Mesenchymal stem cell (in vitro differentiated cells and primary cell): ENCODE measurements around the gene EEFSEC.

Experiments
- DNase-seq: peaks from one replicate; pipeline ENCODE4 v3.0.0-alpha.2; 2013
- H2AFZ ChIP-seq: one replicate; pipeline ENCODE4 v1.6.1; 2013; ENCODE audit warnings: low read depth, mild to moderate bottlenecking, control low read depth, inconsistent platforms, low read length, moderate library complexity
- H2AK5ac ChIP-seq: 2 replicates; pipeline ENCODE4 v1.6.1; 2013; ENCODE audit warnings: low read length, moderate library complexity, mild to moderate bottlenecking, inconsistent platforms; ENCODE audit not compliant: severe bottlenecking
- H2BK120ac ChIP-seq: one replicate; pipeline ENCODE4 v1.6.1; 2013; ENCODE audit warnings: low read depth, mild to moderate bottlenecking, inconsistent platforms, low read length, moderate library complexity
- H2BK12ac ChIP-seq, 2 experiments: one replicate each; pipeline ENCODE4 v1.6.1; 2013; ENCODE audit warnings: inconsistent platforms in 2 of 2, low read length in 2 of 2, mild to moderate bottlenecking in 2 of 2, moderate library complexity in 2 of 2, control low read depth in 1 of 2
- H2BK15ac ChIP-seq: one replicate; pipeline ENCODE4 v1.6.1; 2013; ENCODE audit warnings: mild to moderate bottlenecking, low read depth, inconsistent platforms; ENCODE audit not compliant: poor library complexity, severe bottlenecking
- H2BK5ac ChIP-seq: 2 replicates; pipeline ENCODE4 v1.6.1; 2013; ENCODE audit warnings: low read depth, mild to moderate bottlenecking, low read length, control low read depth, inconsistent platforms; ENCODE audit not compliant: poor library complexity, severe bottlenecking
- H3K14ac ChIP-seq, 2 experiments: one replicate each; pipeline ENCODE4 v1.6.1; 2013; ENCODE audit warnings: inconsistent platforms in 2 of 2, low read length in 2 of 2, control low read depth in 1 of 2, mild to moderate bottlenecking in 1 of 2, moderate library complexity in 1 of 2
- H3K18ac ChIP-seq, 2 experiments: one replicate each; pipeline ENCODE4 v1.6.1; 2013; ENCODE audit warnings: inconsistent platforms in 2 of 2, low read length in 2 of 2, control low read depth in 1 of 2, low read depth in 1 of 2, mild to moderate bottlenecking in 1 of 2
- H3K23ac ChIP-seq, 2 experiments: one replicate each; pipeline ENCODE4 v1.6.1; 2013; ENCODE audit warnings: inconsistent platforms in 2 of 2, low read length in 2 of 2, mild to moderate bottlenecking in 2 of 2, moderate library complexity in 2 of 2, control low read depth in 1 of 2
- H3K27ac ChIP-seq: 2 replicates; pipeline ENCODE4 v1.5.1; 2013; ENCODE audit warnings: mild to moderate bottlenecking, moderate library complexity, low read length, control low read depth, inconsistent platforms; ENCODE audit not compliant: poor library complexity, severe bottlenecking
- H3K27me3 ChIP-seq, 2 experiments: 2 replicates each; pipeline versions ENCODE4 v1.6.1 to v1.7.0; 2013; ENCODE audit warnings: low read length in 2 of 2, mild to moderate bottlenecking in 2 of 2, moderate library complexity in 2 of 2, control low read depth in 1 of 2, inconsistent platforms in 1 of 2; ENCODE audit not compliant: control insufficient read depth in 1 of 2, insufficient read depth in 1 of 2
- H3K36me3 ChIP-seq, 2 experiments: 2 replicates each; pipeline versions ENCODE4 v1.6.1 to v1.7.0; 2013; ENCODE audit warnings: low read length in 2 of 2, control low read depth in 1 of 2, inconsistent platforms in 1 of 2, low read depth in 1 of 2, mild to moderate bottlenecking in 1 of 2; ENCODE audit not compliant: insufficient read depth in 2 of 2, control insufficient read depth in 1 of 2
- H3K4ac ChIP-seq, 2 experiments: one replicate each; pipeline ENCODE4 v1.6.1; 2013; ENCODE audit warnings: inconsistent platforms in 2 of 2, low read length in 2 of 2, mild to moderate bottlenecking in 2 of 2, moderate library complexity in 2 of 2, control low read depth in 1 of 2, low read depth in 1 of 2
- H3K4me1 ChIP-seq: 2 replicates; pipeline ENCODE4 v1.6.1; 2013; ENCODE audit warnings: low read depth, low read length, control low read depth; ENCODE audit not compliant: control insufficient read depth, insufficient read depth
- H3K4me2 ChIP-seq: 2 replicates; pipeline ENCODE4 v1.6.1; 2013; ENCODE audit warnings: low read length, mild to moderate bottlenecking, inconsistent platforms; ENCODE audit not compliant: poor library complexity, severe bottlenecking
- H3K4me3 ChIP-seq, 2 experiments: 2 replicates each; pipeline versions ENCODE4 v1.5.1 to v1.7.0; 2013; ENCODE audit warnings: low read length in 2 of 2, mild to moderate bottlenecking in 2 of 2, control low read depth in 1 of 2, low read depth in 1 of 2; ENCODE audit not compliant: insufficient read depth in 1 of 2
- H3K79me1 ChIP-seq: replicated peaks from 2 replicates; pipeline ENCODE4 v1.6.1; 2013; ENCODE audit warnings: mild to moderate bottlenecking, control low read depth, low read length, inconsistent platforms; ENCODE audit not compliant: poor library complexity, severe bottlenecking
- H3K9ac ChIP-seq: 2 replicates; pipeline ENCODE4 v1.7.0; 2013; ENCODE audit warnings: mild to moderate bottlenecking, low read length, moderate library complexity
- H3K9me3 ChIP-seq: 2 replicates; pipeline ENCODE4 v1.7.0; 2013; ENCODE audit warnings: mild to moderate bottlenecking, low read length; ENCODE audit not compliant: control insufficient read depth
- H4K8ac ChIP-seq: one replicate; pipeline ENCODE4 v1.6.1; 2013; ENCODE audit warnings: inconsistent platforms, mild to moderate bottlenecking, low read length, moderate library complexity
- H4K91ac ChIP-seq: one replicate; pipeline ENCODE4 v1.6.1; 2013; ENCODE audit warnings: mild to moderate bottlenecking, low read length, inconsistent platforms
- WGBS: methylation state at CpG from one replicate; pipeline ENCODE4 v1.1.7; 2013; ENCODE audit warnings: mixed read lengths; 5-methylcytosine and 5-hydroxymethylcytosine counted together

EEFSEC gene

DNA sequence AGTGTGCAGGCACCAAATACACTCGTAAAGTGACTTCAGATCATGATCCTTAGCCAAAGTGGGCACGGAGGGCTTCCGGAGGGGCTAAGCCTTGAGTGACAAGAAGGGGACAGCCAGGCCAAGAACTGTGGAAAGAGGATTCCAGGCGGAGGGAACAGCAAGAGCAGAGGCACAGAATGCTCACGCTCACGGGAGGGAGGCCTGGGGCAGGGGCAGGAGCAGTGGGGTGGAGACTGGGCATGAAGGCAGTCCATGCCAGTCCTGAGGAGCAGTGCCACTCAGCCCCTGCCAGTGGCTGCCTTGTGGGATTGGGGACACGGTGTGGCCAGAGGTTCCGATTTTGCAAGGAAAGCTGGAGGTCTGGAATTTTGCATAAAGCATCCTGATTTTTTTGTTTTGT lies 277.4 kb downstream of the EEFSEC start:
- Histone ChIP-seq H3K79me1 (no peaks in the 10 kb centered on the region), H3K9ac (no peak overlapping the region), H3K4me3 (no peak overlapping the region), H2AFZ (no peak overlapping the region), H2BK12ac (no peak overlapping the region), H2BK120ac (no peak overlapping the region), H3K4me2 (no peak overlapping the region), H3K27ac (no peak overlapping the region), H2BK5ac (no peak overlapping the region), H2AK5ac (no peak overlapping the region), H4K91ac (no peak overlapping the region), H3K9me3 (no peaks in the 10 kb centered on the region), H4K8ac (no peak overlapping the region), H2BK15ac (no peak overlapping the region), H3K27me3 (peaks cover 86 to 90% of the 10 kb centered on the region in 2 experiments), H3K4ac (no peak overlapping the region), H3K36me3 (no peaks in the 10 kb centered on the region), H3K4me1 (peaks cover 21% of the 10 kb centered on the region), H3K18ac (no peak overlapping the region), H3K14ac (no peak overlapping the region), H3K23ac (no peak overlapping the region)
- WGBS, result 66% methylated on average over 8 of the region's 8 CpGs
- DNase-seq, result no peak

DNA sequence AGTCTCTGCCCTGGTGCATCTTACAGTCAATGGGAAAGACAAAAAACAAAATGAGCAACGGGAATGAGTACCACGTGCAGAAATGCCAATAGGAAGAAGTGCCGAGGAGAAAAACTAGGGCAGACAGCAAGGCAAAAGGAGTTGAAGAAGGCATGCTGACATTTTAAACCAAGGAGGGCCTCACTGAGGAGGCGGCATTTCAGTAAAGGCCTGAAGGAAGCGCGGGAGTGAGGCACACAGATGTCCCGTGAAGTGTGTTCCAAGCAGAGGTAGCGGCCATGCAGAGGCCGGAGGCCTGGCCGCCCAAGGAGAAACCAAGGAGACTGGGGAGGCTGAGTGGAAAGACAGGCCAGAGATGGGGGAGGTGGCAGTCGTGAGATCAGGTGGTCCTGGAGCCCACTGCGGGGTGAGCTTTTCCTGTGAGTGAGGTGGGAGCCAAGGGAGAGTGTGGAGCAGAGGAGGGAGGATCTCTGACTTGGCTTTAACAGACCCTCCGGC lies 278.6 kb downstream of the EEFSEC start:
- H4K8ac ChIP-seq, result no peak overlapping the region
- no peaks in the 10 kb centered on the region for H3K9me3 ChIP-seq
- H2BK120ac ChIP-seq, result no peak overlapping the region
- H3K4me3 ChIP-seq, result no peak overlapping the region
- no peak overlapping the region for H2BK5ac ChIP-seq
- no peak overlapping the region for H3K18ac ChIP-seq
- WGBS, result 32% methylated on average over 13 of the region's 13 CpGs
- no peak overlapping the region for H4K91ac ChIP-seq
- no peak overlapping the region for H2AFZ ChIP-seq
- H3K27ac ChIP-seq, result no peak overlapping the region
- H2BK15ac ChIP-seq, result no peak overlapping the region
- H3K9ac ChIP-seq, result no peak overlapping the region
- H3K4me1 ChIP-seq, result peaks cover 15% of the 10 kb centered on the region
- DNase-seq, result no peak
- H3K4ac ChIP-seq, result no peak overlapping the region
- H3K14ac ChIP-seq, result no peak overlapping the region
- no peaks in the 10 kb centered on the region for H3K36me3 ChIP-seq
- H3K27me3 ChIP-seq, result peaks cover 86 to 93% of the 10 kb centered on the region in 2 experiments
- H2AK5ac ChIP-seq, result no peak overlapping the region
- H3K4me2 ChIP-seq, result no peak overlapping the region
- H3K23ac ChIP-seq, result peak overlapping the region in 1 of 2 experiments; percentile 85
- no peak overlapping the region for H2BK12ac ChIP-seq
- no peaks in the 10 kb centered on the region for H3K79me1 ChIP-seq

DNA sequence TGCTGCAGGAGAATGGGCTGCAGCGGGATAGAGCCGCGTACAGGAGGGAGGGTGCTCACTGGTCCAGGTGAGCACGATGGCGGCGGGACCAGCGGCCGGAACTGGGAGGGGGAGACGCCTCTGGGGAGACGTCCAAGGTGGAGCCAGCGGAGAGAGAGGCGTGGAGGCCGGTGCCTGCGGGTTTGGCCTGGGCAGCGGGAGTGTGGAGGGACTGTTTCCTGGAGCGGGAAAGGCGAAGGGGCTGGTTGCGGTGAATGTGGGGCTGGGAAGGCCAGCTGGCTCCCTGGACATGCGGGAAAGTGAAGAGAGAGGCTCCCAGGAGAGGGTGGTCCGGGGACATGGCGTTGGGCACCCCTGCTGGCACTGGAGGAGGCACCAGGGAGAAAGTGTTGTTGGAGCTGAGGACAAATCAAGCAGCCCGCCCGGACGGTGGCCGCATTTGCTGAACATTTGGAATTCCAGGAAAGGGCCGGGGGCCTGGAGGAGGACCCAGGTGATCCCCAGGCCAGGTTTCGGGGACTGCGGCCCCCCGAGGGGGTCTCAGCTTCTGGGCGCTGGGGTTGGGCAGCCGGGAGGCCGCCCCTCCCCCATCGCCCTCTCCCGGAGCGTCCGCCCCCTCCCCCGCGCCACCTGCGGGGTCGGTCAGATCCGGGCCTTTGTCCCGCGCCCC lies 279.2 kb downstream of the EEFSEC start:
- Histone ChIP-seq H3K4ac (no peak overlapping the region), H3K9ac (no peak overlapping the region)

DNA sequence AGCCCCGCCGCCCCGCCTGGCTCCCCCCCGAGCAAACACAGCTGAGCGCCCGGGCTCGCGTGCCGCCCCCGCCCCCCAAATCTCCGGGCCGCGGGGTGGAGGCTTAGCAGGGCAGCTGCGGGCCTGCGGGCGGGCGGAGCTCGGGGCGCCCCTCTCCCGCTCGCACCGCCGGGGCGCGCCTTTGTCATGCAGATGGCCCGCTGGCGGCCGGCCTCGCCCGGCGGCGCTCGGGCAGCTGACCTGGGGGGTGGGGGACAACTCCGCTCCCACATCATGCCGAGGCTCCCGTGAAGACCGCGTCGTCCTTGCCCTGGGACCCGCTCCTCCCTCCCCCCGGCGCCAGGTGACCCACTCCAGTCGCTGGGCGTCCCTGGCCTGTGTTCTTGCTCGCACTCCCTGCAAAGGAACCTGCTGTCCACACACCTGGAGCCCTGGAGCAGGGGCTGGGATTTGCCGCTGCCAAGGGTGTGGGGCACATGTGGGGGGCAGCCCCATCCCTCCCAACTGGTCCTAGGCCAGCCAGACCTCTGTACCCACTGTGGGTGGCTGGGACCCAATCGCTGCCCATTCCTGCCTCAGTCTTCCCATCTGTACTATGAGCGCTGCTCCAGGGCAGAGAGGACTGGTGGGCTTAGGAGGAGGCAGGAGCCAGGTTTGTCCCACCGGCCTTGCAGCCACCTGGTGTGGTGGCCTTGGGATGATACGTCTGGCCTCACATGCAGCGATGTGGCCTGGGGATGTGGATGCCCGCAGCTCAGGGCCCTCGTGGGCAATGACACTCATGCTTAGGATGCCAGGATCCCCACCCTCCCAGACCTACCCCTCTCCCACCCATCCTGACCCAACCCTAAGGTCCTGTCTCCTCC lies 279.9 kb downstream of the EEFSEC start:
- H3K27ac ChIP-seq, result no peak overlapping the region
- no peak overlapping the region for H3K9ac ChIP-seq
- WGBS, result 9% methylated on average over 38 of the region's 53 CpGs

More for the DNA sequence above, 279.2 kb downstream of the EEFSEC start:
- no peak overlapping the region for H2BK12ac ChIP-seq
- no peak overlapping the region for H3K18ac ChIP-seq
- no peak overlapping the region for H2AK5ac ChIP-seq
- H3K23ac ChIP-seq, result no peak overlapping the region
- peaks cover 13% of the 10 kb centered on the region for H3K4me1 ChIP-seq
- no peak overlapping the region for H2BK5ac ChIP-seq
- WGBS, result 3% methylated on average over 31 of the region's 43 CpGs
- H3K9me3 ChIP-seq, result no peaks in the 10 kb centered on the region
- peak overlapping the region; percentile 28 for H3K4me2 ChIP-seq
- DNase-seq, result no peak
- H2BK15ac ChIP-seq, result no peak overlapping the region
- no peak overlapping the region for H3K4me3 ChIP-seq
- no peak overlapping the region for H3K27ac ChIP-seq
- H3K79me1 ChIP-seq, result no peaks in the 10 kb centered on the region
- H2AFZ ChIP-seq, result no peak overlapping the region
- no peak overlapping the region for H4K91ac ChIP-seq
- H2BK120ac ChIP-seq, result no peak overlapping the region
- peak overlapping the region in 1 of 2 experiments; percentile 44 for H3K14ac ChIP-seq
- H4K8ac ChIP-seq, result no peak overlapping the region
- H3K36me3 ChIP-seq, result no peaks in the 10 kb centered on the region
- H3K27me3 ChIP-seq, result peaks cover 80 to 87% of the 10 kb centered on the region in 2 experiments

More for the DNA sequence above, 279.9 kb downstream of the EEFSEC start:
- H2BK12ac ChIP-seq, result no peak overlapping the region
- no peaks in the 10 kb centered on the region for H3K79me1 ChIP-seq
- H3K9me3 ChIP-seq, result no peaks in the 10 kb centered on the region
- H3K18ac ChIP-seq, result no peak overlapping the region
- H3K36me3 ChIP-seq, result no peaks in the 10 kb centered on the region
- H2BK15ac ChIP-seq, result peak overlapping the region; percentile 20
- H2BK5ac ChIP-seq, result no peak overlapping the region
- no peak overlapping the region for H4K8ac ChIP-seq
- H3K4me1 ChIP-seq, result peaks cover 13% of the 10 kb centered on the region
- H4K91ac ChIP-seq, result no peak overlapping the region
- H3K4me2 ChIP-seq, result peak overlapping the region; percentile 31
- H3K23ac ChIP-seq, result no peak overlapping the region
- H2BK120ac ChIP-seq, result no peak overlapping the region
- peaks cover 82 to 85% of the 10 kb centered on the region in 2 experiments for H3K27me3 ChIP-seq
- H2AK5ac ChIP-seq, result no peak overlapping the region
- H2AFZ ChIP-seq, result no peak overlapping the region
- DNase-seq, result no peak
- no peak overlapping the region for H3K4ac ChIP-seq
- H3K14ac ChIP-seq, result no peak overlapping the region
- H3K4me3 ChIP-seq, result peak overlapping the region in 1 of 2 experiments; percentile 18
